Measurements from ENCODE around the gene LATS2.
"Not testable (repeated sequence)": the region's sequence is repeated elsewhere in the genome, so short reads cannot be mapped to it uniquely, and the experiment has no call there.

LATS2 gene

DNA sequence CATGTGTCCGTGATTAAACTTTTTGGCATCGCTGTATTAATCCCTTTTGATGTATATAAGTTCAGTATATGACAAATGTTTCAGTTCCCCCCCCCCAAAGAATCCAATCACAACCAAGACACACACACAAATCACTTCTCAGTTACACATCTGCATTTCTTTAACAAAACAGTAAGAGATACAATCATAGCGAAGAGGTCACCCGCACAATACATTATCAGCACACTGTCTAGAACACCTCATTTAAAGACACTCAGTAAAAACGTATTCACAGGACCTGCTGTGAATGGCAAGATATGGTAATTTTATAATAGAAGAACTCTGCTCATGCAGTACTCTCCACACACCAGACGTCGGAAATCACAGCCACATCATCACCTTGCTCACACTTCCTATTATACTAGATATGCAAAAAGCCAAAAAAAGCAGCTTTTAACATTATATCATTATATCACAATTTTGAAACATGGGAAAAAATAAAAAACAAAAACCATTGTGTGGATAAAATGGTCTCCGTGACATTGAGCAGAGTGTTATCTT is 87.4 kb downstream of the LATS2 start:
- TF ChIP-seq L3MBTL2 (conservative IDR thresholded peaks at IDR 0.05) (no peak), ELF4 (IDR thresholded peaks at IDR 0.05) (no peak), SP1 (IDR thresholded peaks at IDR 0.05) (no peak), BHLHE40 (IDR thresholded peaks at IDR 0.05; ENCODE audit: borderline replicate concordance) (no peak), FOXA1 (IDR thresholded peaks at IDR 0.05) (no peak)
- POLR2A ChIA-PET: no interaction called here

DNA sequence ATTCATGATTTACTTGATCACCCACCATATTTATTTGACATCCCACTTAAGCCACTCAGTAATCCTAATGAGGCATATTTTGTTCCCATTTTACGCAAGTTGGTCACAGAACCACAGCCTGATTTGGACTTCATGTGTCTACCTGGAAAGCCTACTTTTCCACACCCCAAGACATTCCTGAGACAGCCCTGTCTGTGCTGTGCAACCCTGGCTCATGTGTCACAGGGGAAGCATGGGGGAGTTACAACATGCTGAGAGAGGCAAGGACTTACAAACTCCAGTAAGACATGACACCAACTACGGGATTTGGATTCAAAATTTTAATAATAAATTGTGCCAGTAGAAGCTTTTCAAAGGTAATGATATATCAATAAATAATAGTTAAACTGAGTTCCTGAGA is 88.7 kb downstream of the LATS2 start:
- TF ChIP-seq ARNT (IDR thresholded peaks at IDR 0.05) (no peak), CTBP1 (IDR thresholded peaks at IDR 0.05; ENCODE audit: borderline replicate concordance) (no peak), LEF1 (IDR thresholded peaks at IDR 0.05; ENCODE audit: borderline replicate concordance) (no peak), TARDBP (IDR thresholded peaks at IDR 0.05) (no peak)
- POLR2A ChIA-PET: no interaction called here
- CTCF ChIA-PET: no interaction called here
- DNase-seq (ENCODE audit: extremely low spot score): no peak

More for the DNA sequence above, 87.4 kb downstream of the LATS2 start:
- DNase-seq (ENCODE audit: extremely low spot score): no peak
- CTCF ChIA-PET: no interaction called here

DNA sequence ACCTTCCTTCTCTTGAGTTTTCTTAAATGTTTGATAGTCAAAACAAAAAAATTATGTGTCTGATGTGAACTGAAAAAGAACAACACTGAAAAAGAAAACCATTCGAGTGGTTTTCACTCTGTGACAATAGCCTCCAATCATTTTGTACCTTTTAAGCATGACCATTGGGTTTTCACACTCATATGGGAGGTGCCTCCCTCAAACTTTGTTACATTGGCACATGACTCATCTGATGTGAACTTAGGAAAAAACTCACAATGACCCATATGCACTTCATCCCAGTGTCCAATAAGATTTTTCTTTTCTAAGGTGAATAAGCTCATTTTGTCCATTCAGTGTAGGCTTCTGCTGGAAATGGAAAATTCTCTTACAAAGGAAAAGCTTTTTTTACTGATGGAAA is 92.2 kb downstream of the LATS2 start:
- CTCF ChIA-PET: interaction anchor here (0.6 kb wide), 1 partner anchor 26 kb away, joined by 3 read pairs; no protein-coding TSS in a partner anchor
- POLR2A ChIA-PET: interaction anchor here (0.6 kb wide), 1 partner anchor 14 kb away, joined by 3 read pairs; no protein-coding TSS in a partner anchor

DNA sequence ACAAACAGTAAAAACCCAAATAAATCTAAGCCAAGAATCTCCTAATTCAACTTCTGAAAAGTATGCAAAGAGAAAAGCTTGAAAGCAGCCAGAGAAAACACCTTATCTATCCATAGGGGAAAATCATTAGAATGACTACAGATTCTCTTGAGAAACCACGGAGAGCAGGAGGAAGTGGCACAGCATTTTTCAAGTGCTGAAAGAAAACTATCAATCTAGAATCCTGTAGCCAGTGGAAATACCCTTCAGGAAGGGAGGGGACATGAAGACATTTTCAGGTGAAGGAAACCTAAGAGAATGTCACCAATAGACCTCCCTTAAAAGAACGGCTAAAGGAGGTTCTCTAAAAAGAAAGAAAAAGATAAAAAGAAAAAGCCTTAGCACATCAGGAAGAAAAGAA is 92.6 kb downstream of the LATS2 start:
- TF ChIP-seq ELF4 (IDR thresholded peaks at IDR 0.05): no peak
- TF ChIP-seq BHLHE40 (IDR thresholded peaks at IDR 0.05; ENCODE audit: borderline replicate concordance): no peak
- TF ChIP-seq SUZ12 (IDR thresholded peaks at IDR 0.05): no peak
- no peak for TF ChIP-seq NFRKB (IDR thresholded peaks at IDR 0.05)
- TF ChIP-seq ARNT (IDR thresholded peaks at IDR 0.05): no peak
- no peak for DNase-seq (ENCODE audit: extremely low spot score)
- POLR2A ChIA-PET: no interaction called here
- CTCF ChIA-PET: no interaction called here

More for the DNA sequence above, 92.2 kb downstream of the LATS2 start:
- no peak for TF ChIP-seq ARNT (IDR thresholded peaks at IDR 0.05)
- no peak for DNase-seq (ENCODE audit: extremely low spot score)

DNA sequence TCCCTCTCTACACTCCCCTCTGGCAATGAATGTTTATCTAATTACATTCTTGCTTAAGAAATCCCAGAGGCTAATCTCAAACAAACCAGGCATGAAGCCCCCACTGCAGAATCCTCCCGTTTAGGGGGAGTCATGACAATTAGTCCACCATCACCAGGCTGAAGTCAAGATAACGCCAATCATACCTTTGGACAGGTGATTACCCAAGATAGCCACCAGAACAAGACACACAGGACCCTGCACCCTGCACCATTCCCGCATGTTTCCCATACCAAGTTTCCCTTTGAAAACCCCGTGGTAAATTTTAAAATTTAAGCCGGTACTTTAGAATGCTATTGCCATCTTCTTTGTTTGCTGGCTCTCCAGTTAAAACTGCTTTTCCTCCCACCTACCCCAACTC is 94.0 kb downstream of the LATS2 start:
- DNase-seq (ENCODE audit: extremely low spot score): no peak
- ChIA-PET POLR2A (no interaction called here), CTCF (no interaction called here)
- no peak for TF ChIP-seq SUZ12 (IDR thresholded peaks at IDR 0.05)
- TF ChIP-seq ELF4 (IDR thresholded peaks at IDR 0.05): no peak
- TF ChIP-seq CTBP1 (IDR thresholded peaks at IDR 0.05; ENCODE audit: borderline replicate concordance): no peak
- no peak for TF ChIP-seq BHLHE40 (IDR thresholded peaks at IDR 0.05; ENCODE audit: borderline replicate concordance)
- no peak for TF ChIP-seq LEF1 (IDR thresholded peaks at IDR 0.05; ENCODE audit: borderline replicate concordance)

DNA sequence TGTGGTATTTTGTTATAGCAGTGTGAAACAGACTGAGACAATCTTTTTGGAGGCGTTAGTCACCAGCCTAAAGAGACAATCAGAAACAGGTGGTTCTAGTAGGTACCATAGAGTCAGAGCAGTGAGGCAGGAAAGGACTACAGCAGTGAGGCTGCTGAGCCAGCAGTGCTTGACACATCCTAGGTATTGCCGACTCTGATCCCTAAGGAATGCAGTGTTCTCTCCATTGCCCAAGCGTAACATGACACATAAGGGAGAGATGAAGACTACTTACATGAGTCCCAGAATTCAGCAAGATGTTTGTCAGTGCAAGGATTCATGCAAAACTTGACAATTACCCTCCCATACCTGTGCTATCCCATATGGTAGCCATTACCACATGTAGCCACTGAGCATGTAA is 96.5 kb downstream of the LATS2 start:
- DNase-seq (ENCODE audit: extremely low spot score): no peak
- POLR2A ChIA-PET: no interaction called here
- no peak for TF ChIP-seq LEF1 (IDR thresholded peaks at IDR 0.05; ENCODE audit: borderline replicate concordance)
- TF ChIP-seq FOXK2 (IDR thresholded peaks at IDR 0.05): no peak
- TF ChIP-seq FOXA1 (IDR thresholded peaks at IDR 0.05): no peak
- CTCF ChIA-PET: interaction anchor here (0.8 kb wide), 1 partner anchor 108 kb away, joined by 3 read pairs; no protein-coding TSS in a partner anchor

DNA sequence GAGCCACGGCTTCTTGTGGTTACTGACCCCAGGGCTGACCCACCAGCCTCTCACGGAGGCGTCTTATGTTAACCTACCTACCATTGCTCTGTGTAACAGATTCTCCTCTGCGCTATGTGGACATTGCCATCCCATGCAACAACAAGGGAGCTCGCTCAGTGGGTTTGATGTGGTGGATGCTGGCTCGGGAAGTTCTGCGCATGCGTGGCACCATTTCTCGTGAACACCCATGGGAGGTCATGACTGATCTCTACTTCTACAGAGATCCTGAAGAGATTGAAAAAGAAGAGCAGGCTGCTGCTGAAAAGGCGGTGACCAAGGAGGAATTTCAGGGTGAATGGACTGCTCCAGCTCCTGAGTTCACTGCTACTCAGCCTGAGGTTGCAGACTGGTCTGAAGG is 99.7 kb downstream of the LATS2 start:
- POLR2A ChIA-PET; DNase-seq (ENCODE audit: extremely low spot score); CTCF ChIA-PET: not testable (repeated sequence)

DNA sequence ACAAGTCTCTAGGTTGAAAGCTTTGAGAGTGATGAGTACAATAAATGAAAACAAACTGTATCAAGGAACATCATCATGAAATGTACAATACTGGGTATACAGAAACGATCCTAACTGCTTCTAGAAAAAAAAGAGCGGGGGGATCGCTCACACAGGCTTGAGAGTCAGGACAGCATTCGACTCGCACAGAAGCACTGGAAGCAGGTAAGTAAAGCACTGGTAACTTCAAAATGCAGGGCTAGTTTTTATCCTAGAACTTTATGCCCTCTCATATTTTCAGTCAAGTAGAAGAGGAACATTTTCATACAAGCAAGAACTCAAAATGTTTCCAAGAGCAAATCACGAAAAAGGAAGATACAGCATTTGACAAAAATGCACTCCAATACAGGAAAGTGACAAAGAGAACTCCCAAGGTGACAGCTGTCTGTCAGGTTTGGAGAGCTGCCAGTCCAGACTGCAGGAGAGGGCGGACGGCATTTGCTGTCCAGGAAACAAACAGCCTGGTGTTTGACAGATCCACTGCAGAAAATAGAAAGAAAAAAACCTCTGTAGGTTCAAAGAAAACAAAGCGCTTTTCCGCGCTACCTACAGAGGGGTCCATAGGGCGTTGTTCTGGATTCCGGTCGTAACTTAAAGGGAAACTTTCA is 100.6 kb downstream of the LATS2 start:
- TF ChIP-seq, protein P1, sequence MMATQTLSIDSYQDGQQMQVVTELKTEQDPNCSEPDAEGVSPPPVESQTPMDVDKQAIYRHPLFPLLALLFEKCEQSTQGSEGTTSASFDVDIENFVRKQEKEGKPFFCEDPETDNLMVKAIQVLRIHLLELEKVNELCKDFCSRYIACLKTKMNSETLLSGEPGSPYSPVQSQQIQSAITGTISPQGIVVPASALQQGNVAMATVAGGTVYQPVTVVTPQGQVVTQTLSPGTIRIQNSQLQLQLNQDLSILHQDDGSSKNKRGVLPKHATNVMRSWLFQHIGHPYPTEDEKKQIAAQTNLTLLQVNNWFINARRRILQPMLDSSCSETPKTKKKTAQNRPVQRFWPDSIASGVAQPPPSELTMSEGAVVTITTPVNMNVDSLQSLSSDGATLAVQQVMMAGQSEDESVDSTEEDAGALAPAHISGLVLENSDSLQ (IDR thresholded peaks at IDR 0.05): 0 out of 2 replicates have a peak, but pooled peaks have one; percentile 15
- TF ChIP-seq SP1 (IDR thresholded peaks at IDR 0.05): no peak
- DNase-seq (ENCODE audit: extremely low spot score): no peak
- POLR2A ChIA-PET: no interaction called here
- CTCF ChIA-PET: no interaction called here

DNA sequence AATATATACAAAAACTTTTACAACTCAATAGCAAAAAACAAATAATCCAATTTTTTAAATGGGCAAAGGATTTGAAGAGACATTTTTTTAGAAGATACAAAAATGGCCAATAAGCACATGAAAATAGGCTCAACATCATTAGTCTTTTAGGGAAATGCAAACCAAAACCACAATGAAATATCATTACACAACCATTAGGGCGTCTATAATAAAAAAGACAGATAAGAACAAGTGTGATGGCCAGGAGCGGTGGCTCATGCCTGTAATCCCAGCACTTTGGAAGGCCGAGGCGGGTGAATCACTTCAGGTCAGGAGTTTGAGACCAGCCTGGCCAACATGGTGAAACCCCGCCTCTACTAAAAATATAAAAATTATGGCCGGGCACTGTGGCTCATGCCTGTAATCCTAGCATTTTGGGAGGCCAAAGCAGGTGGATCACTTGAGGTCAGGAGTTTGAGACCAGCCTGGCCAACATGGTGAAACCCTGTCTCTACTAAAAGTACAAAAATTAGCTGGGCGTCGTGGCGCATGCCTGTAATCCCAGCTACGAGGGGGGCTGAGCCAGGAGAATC is 104.3 kb downstream of the LATS2 start:
- POLR2A ChIA-PET; DNase-seq (ENCODE audit: extremely low spot score); CTCF ChIA-PET: not testable (repeated sequence)

DNA sequence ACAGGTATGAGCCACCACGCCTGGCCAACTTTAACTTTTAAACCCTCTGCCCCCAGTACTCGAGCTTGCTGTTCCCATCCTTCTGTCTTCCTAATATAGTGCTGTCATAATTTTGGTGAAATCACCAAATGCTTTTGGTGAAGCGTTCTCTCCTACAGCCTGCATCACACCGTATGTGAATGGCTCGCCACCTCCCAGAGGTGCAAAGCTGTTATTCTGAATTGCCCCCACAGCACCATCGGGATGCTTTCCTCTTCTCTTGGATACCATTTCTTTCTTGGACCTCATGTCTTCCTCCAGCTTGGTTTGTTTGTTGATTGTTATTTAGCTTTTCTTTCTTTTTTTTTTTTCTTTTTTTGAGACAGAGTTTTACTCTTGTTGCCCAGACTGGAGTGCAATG is 105.9 kb downstream of the LATS2 start:
- no peak for DNase-seq (ENCODE audit: extremely low spot score)
- ChIA-PET POLR2A (interaction anchor here (0.6 kb wide), 1 partner anchor 14 kb away, joined by 3 read pairs; no protein-coding TSS in a partner anchor), CTCF (no interaction called here)
- TF ChIP-seq LEF1 (IDR thresholded peaks at IDR 0.05; ENCODE audit: borderline replicate concordance) (no peak), ZNF384 (IDR thresholded peaks at IDR 0.05) (no peak), BHLHE40 (IDR thresholded peaks at IDR 0.05; ENCODE audit: borderline replicate concordance) (no peak), SUZ12 (IDR thresholded peaks at IDR 0.05) (no peak), NFRKB (IDR thresholded peaks at IDR 0.05) (no peak), TARDBP (IDR thresholded peaks at IDR 0.05) (no peak), ARNT (IDR thresholded peaks at IDR 0.05) (no peak)
- TF ChIP-seq, protein P1 (IDR thresholded peaks at IDR 0.05): no peak
